Gastroesophageal sphincter (tissue), 4 donors: ENCODE data around the gene PPME1. TPM values are rescaled to one million over a fixed set of nuclear protein-coding genes. Genes with fewer than 3 reads are reported as not detected.

ENCODE experiments used
- ATAC-seq: fragments of 150-250 bp; one replicate; pipeline ENCODE4 v1.9.1; 2016; ENCODE audit warnings: mild to moderate bottlenecking, moderate library complexity
- H3K27ac ChIP-seq, 4 donors: fragments of 200-600 bp; sonication (generic) in 3 of 4; 1 replicate in 3 of 4; 2 replicates in 1 of 4; pipeline ENCODE4 v1.5.1; 2016 to 2019
- H3K27me3 ChIP-seq: fragments of 200-600 bp; sonication (generic); one replicate; pipeline ENCODE4 v1.5.1; 2019
- H3K36me3 ChIP-seq, 2 donors: fragments of 200-600 bp; sonication (generic); one replicate each; pipeline ENCODE4 v1.5.1; 2019; ENCODE audit warnings: control low read depth in 1 of 2
- H3K4me1 ChIP-seq, 3 donors: fragments of 200-600 bp; sonication (generic); 1 replicate in 2 of 3; 2 replicates in 1 of 3; pipeline ENCODE4 v1.5.1; 2016 to 2019; ENCODE audit warnings: control low read depth in 2 of 3
- H3K4me3 ChIP-seq, 2 donors: fragments of 200-600 bp; sonication (generic); one replicate each; pipeline ENCODE4 v1.5.1; 2019; ENCODE audit warnings: mild to moderate bottlenecking in 1 of 2, moderate library complexity in 1 of 2
- H3K9me3 ChIP-seq, 3 donors: fragments of 200-600 bp; sonication (generic); one replicate each; pipeline ENCODE4 v1.5.1; 2017 to 2019; ENCODE audit warnings: control low read depth in 2 of 3
- EP300 ChIP-seq: sonication (generic); formaldehyde crosslinking; IDR thresholded peaks from one replicate; pipeline ENCODE4 v1.6.1; 2017; ENCODE audit warnings: antibody characterized with exemption, mild to moderate bottlenecking
- POLR2A ChIP-seq, 2 donors: fragments of 450-650 bp; IDR thresholded peaks; one replicate each; pipeline ENCODE4 v1.6.1; 2017; ENCODE audit warnings: antibody characterized with exemption in 2 of 2, mild to moderate bottlenecking in 2 of 2, moderate library complexity in 1 of 2
- POLR2AphosphoS5 ChIP-seq: sonication (generic); formaldehyde crosslinking; IDR thresholded peaks from one replicate; pipeline ENCODE4 v1.6.1; 2017; ENCODE audit warnings: antibody characterized with exemption
- WGBS, 2 donors: methylation state at CpG; one replicate each; pipeline ENCODE4 v1.1.5; 2018; ENCODE audit warnings: low coverage in 1 of 2; 5-methylcytosine and 5-hydroxymethylcytosine counted together
- total RNA-seq, 4 donors: library from RNA; depleted of rRNA; stranded (reverse); fragments of >200 nt; gene quantifications; one replicate each; pipeline ENCODE4 v1.1.0, GENCODE V29; 2016
- TF ChIP-seq, protein P1 (sequence below), 4 experiments: fragments of 200-600 bp in 2 of 4; fragments of 450-650 bp in 2 of 4; sonication (generic) in 1 of 4; IDR thresholded peaks; one replicate each; pipeline ENCODE4 v1.5.1; 2017 to 2019; ENCODE audit warnings: antibody characterized with exemption in 4 of 4, mild to moderate bottlenecking in 2 of 4, moderate library complexity in 2 of 4

PPME1 gene
- total RNA-seq, 4 donors from 2014 or later = 27.1 to 45.3 (median 32.0) TPM

DNA sequence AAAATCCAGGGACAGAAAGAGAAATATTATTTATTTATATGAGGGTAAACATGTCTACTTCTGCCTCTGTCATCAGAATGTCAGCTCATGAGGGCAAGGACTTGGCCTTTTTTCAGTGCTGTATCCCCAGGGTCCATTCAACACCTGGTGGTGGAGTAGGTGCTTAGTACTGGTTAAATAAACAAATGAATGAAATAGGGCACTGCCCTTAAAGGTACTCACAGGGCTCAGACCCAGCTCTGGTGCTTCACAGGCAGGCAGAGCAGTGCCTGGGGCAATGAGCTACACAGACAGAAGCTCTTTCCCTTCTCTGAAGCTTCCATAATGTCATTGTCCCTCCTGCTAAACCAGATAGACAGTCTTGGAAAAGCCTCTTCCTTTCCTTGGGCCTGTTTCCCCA, 109.4 kb downstream of the PPME1 start:
- Histone ChIP-seq H3K36me3 (no peaks in the 10 kb centered on the region), H3K4me3 (no peak overlapping the region), H3K27me3 (no peaks in the 10 kb centered on the region), H3K9me3 (no peaks in the 10 kb centered on the region), H3K4me1 (peaks cover 0 to 26% (median 0%) of the 10 kb centered on the region in 3 donors), H3K27ac (no peak overlapping the region)
- TF ChIP-seq POLR2AphosphoS5 = no peak
- no peak for TF ChIP-seq EP300
- no peak for TF ChIP-seq POLR2A (IDR thresholded peaks at IDR 0.05)
- TF ChIP-seq, protein P1, sequence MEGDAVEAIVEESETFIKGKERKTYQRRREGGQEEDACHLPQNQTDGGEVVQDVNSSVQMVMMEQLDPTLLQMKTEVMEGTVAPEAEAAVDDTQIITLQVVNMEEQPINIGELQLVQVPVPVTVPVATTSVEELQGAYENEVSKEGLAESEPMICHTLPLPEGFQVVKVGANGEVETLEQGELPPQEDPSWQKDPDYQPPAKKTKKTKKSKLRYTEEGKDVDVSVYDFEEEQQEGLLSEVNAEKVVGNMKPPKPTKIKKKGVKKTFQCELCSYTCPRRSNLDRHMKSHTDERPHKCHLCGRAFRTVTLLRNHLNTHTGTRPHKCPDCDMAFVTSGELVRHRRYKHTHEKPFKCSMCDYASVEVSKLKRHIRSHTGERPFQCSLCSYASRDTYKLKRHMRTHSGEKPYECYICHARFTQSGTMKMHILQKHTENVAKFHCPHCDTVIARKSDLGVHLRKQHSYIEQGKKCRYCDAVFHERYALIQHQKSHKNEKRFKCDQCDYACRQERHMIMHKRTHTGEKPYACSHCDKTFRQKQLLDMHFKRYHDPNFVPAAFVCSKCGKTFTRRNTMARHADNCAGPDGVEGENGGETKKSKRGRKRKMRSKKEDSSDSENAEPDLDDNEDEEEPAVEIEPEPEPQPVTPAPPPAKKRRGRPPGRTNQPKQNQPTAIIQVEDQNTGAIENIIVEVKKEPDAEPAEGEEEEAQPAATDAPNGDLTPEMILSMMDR (IDR thresholded peaks at IDR 0.05) = no peak
- no peak for ATAC-seq

GRCh38 chr11:74282421-74282820, 111.3 kb downstream of the PPME1 start:
- no peak for ATAC-seq
- TF ChIP-seq POLR2AphosphoS5 (no peak), EP300 (no peak), POLR2A (IDR thresholded peaks at IDR 0.05) (no peak)
- TF ChIP-seq, protein P1 (IDR thresholded peaks at IDR 0.05) = no peak
- H3K27me3 ChIP-seq = no peaks in the 10 kb centered on the region
- no peaks in the 10 kb centered on the region for H3K36me3 ChIP-seq
- no peaks in the 10 kb centered on the region for H3K9me3 ChIP-seq
- 0 to 84% methylated on average over 1 to 3 of the region's 3 CpGs for WGBS, 2 donors
- H3K4me3 ChIP-seq = no peak overlapping the region
- peak overlapping the region in 1 of 4 donors; percentile 31 for H3K27ac ChIP-seq
- peaks cover 0 to 26% (median 0%) of the 10 kb centered on the region in 3 donors for H3K4me1 ChIP-seq

GRCh38 chr11:74282914-74283371, 111.9 kb downstream of the PPME1 start:
- H3K36me3 ChIP-seq = no peaks in the 10 kb centered on the region
- H3K9me3 ChIP-seq = no peaks in the 10 kb centered on the region
- peaks cover 0 to 30% (median 0%) of the 10 kb centered on the region in 3 donors for H3K4me1 ChIP-seq
- ATAC-seq = no peak
- TF ChIP-seq POLR2A (IDR thresholded peaks at IDR 0.05) (no peak), POLR2AphosphoS5 (no peak)
- H3K4me3 ChIP-seq = no peak overlapping the region
- no peaks in the 10 kb centered on the region for H3K27me3 ChIP-seq
- WGBS, 2 donors = 41 to 54% methylated on average over 3 to 5 of the region's 5 CpGs
- H3K27ac ChIP-seq = no peak overlapping the region

DNA sequence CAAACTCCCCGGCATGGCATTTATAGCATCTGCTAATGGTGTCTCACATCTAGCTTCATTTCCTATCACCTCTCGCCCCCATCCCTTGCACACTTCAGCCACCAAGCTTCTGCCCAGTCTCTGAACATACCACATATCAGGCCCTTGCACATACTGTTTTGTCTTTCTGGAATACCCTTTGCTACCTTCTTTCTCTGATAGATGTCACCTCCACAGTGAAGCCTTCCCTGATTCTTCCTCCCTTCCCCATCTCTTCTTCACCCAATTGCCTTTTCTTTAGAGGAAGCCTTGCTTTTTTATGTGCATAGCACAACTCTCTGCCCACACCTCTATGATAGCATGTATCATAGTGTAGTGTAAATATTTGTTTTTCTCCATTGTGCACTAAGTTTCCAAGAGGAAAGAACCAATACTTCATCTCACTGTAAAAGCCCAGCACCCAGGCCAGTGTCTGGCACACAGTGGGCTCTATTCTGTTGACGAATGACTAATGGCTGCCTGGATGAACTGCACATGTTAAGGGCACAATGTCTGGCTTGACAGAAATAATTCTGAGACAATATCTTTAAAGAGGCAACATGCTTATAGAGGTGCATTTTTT, 112.6 kb downstream of the PPME1 start:
- ATAC-seq = no peak
- H3K9me3 ChIP-seq = no peaks in the 10 kb centered on the region
- no peaks in the 10 kb centered on the region for H3K36me3 ChIP-seq
- no peak overlapping the region for H3K4me3 ChIP-seq
- H3K27ac ChIP-seq = no peak overlapping the region
- peaks cover 0 to 31% (median 0%) of the 10 kb centered on the region in 3 donors for H3K4me1 ChIP-seq
- TF ChIP-seq, protein P1 (IDR thresholded peaks at IDR 0.05) = no peak
- TF ChIP-seq POLR2AphosphoS5 (no peak), EP300 (no peak), POLR2A (IDR thresholded peaks at IDR 0.05) (no peak)
- H3K27me3 ChIP-seq = no peaks in the 10 kb centered on the region
- 50 to 69% methylated on average over 1 to 3 of the region's 3 CpGs for WGBS, 2 donors

- Histone ChIP-seq H3K27me3 (no peaks in the 10 kb centered on the region), H3K36me3 (no peaks in the 10 kb centered on the region), H3K27ac (no peak overlapping the region), H3K4me3 (no peak overlapping the region), H3K9me3 (no peaks in the 10 kb centered on the region), H3K4me1 (peaks cover 0 to 23% (median 0%) of the 10 kb centered on the region in 3 donors)
- WGBS, 2 donors = 30 to 80% methylated on average over 2 of the region's 2 CpGs
- ATAC-seq = no peak
- TF ChIP-seq POLR2AphosphoS5 (no peak), EP300 (no peak), POLR2A (IDR thresholded peaks at IDR 0.05) (no peak)
- TF ChIP-seq, protein P1 (IDR thresholded peaks at IDR 0.05) = no peak
Observed at GRCh38 chr11:74284466-74284865, 113.4 kb downstream of the PPME1 start.
